SU-DHL-6 (cell line): ENCODE data around the gene SOCS1.

Experiments used
- H2AFZ ChIP-seq: fragments of 200-600 bp; sonication (generic); 2 replicates; pipeline ENCODE4 v1.6.1; 2014; ENCODE audit warnings: low read depth, mild to moderate bottlenecking, moderate library complexity, mixed read lengths, antibody characterized with exemption, low read length; ENCODE audit not compliant: severe bottlenecking
- H3F3A ChIP-seq: fragments of 200-600 bp; shearing (Covaris generic); 2 replicates; pipeline ENCODE4 v1.6.0; 2016; ENCODE audit warnings: antibody characterized with exemption, mild to moderate bottlenecking; ENCODE audit not compliant: insufficient read depth
- H3K27ac ChIP-seq: fragments of 200-600 bp; sonication (generic); 2 replicates; pipeline ENCODE4 v1.5.1; 2016; ENCODE audit warnings: low read depth, mild to moderate bottlenecking, low read length, moderate library complexity, mixed read lengths
- H3K27me3 ChIP-seq: fragments of 200-600 bp; sonication (generic), shearing (Covaris generic); 2 replicates; pipeline ENCODE4 v1.6.0; 2014; ENCODE audit warnings: mild to moderate bottlenecking, low read length
- H3K36me3 ChIP-seq: fragments of 200-600 bp; sonication (generic); 2 replicates; pipeline ENCODE4 v1.6.1; 2014; ENCODE audit warnings: mild to moderate bottlenecking, low read length, mixed read lengths
- H3K4me2 ChIP-seq: fragments of 300-600, 200-600 bp; shearing (Covaris generic), sonication (generic); 2 replicates; pipeline ENCODE4 v1.6.0; 2014; ENCODE audit warnings: low read length, low read depth, mild to moderate bottlenecking; ENCODE audit not compliant: poor library complexity, severe bottlenecking
- H3K4me3 ChIP-seq: fragments of 200-600 bp; sonication (generic); 2 replicates; pipeline ENCODE4 v1.5.1; 2014; ENCODE audit warnings: antibody characterized with exemption, low read length, mild to moderate bottlenecking, mixed read lengths; ENCODE audit not compliant: insufficient read depth, poor library complexity, severe bottlenecking
- H3K79me2 ChIP-seq: fragments of 200-600 bp; sonication (generic); 2 replicates; pipeline ENCODE4 v1.6.1; 2014; ENCODE audit warnings: mild to moderate bottlenecking, low read length, moderate library complexity; ENCODE audit not compliant: insufficient read depth
- H3K9ac ChIP-seq: fragments of 200-600 bp; sonication (generic); 2 replicates; pipeline ENCODE4 v1.7.0; 2014; ENCODE audit warnings: mild to moderate bottlenecking, low read length
- H3K9me2 ChIP-seq: fragments of 200-600 bp; sonication (generic); replicated peaks from 2 replicates; pipeline ENCODE4 v1.6.1; 2014; ENCODE audit warnings: low read length; ENCODE audit not compliant: insufficient read depth
- H3K9me3 ChIP-seq: fragments of 200-600 bp; sonication (generic); 2 replicates; pipeline ENCODE4 v1.6.1; 2014; ENCODE audit warnings: low read length, mixed read lengths; ENCODE audit not compliant: insufficient read depth
- H4K20me1 ChIP-seq: fragments of 200-600 bp; sonication (generic); 2 replicates; pipeline ENCODE4 v1.6.1; 2014; ENCODE audit warnings: low read depth, mild to moderate bottlenecking, antibody characterized with exemption, low read length, moderate library complexity, mixed read lengths
- CTCF ChIP-seq: fragments of 200-600 bp; sonication (generic); IDR thresholded peaks from one replicate; pipeline ENCODE4 v1.5.1; 2017; ENCODE audit warnings: antibody characterized with exemption, mild to moderate bottlenecking, low read length, moderate library complexity; ENCODE audit not compliant: insufficient read depth, poor library complexity, severe bottlenecking
- EZH2phosphoT487 ChIP-seq: fragments of 200-600 bp; sonication (generic), shearing (Covaris generic); conservative IDR thresholded peaks from 2 replicates; pipeline ENCODE4 v1.6.1; 2018; ENCODE audit warnings: mild to moderate bottlenecking, antibody characterized with exemption, low read length, moderate library complexity, mixed read lengths

The SOCS1 gene

DNA sequence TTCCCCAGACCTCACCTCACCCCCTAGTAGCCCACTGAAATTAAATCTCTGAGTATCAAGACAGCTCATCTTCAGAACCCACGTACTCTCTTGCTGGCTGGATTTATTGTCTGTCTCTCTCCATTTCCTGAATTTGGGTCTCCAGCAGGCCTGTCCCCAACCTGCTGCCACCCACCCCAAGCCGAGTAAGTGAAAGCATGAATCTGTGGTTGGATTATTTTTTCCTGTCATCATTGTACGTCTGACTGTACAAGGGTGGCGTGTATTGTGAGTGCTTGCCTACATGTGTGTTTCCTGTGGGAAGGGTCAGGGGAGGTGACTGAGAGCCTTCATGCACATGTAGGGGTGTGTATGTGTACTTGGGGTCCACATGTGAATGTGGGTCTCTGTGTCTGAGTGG lies 7.7 kb upstream of the SOCS1 start:
- Histone ChIP-seq H3K4me3 (no peak overlapping the region), H3K27me3 (no peaks in the 10 kb centered on the region), H3K4me2 (no peak overlapping the region), H2AFZ (no peak overlapping the region), H3K9me3 (no peaks in the 10 kb centered on the region), H3K36me3 (no peaks in the 10 kb centered on the region), H3K9me2 (no peaks in the 10 kb centered on the region), H3K27ac (no peak overlapping the region), H3K9ac (no peak overlapping the region), H3F3A (no peaks in the 10 kb centered on the region), H3K79me2 (no peaks in the 10 kb centered on the region), H4K20me1 (no peaks in the 10 kb centered on the region)
- TF ChIP-seq CTCF, result no peak
- no peak for TF ChIP-seq EZH2phosphoT487

DNA sequence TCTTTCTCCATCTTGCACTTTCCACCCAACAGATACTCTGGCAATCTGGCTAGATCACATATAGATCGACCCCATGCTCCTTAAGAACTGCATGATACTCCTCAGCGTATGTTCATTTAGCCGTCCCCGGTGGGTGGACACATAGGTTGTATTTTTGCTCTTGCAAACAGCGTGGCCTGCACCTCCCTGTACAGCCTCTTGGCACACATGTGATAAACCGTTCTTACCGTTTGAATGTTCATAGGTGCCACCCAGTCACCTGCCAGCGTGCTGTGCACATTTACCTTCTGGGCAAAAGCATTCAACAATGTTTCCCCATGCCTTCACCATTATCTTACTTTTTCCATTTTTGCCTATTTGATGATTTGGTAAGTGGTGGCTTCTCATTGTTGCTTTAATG lies 6.9 kb upstream of the SOCS1 start:
- TF ChIP-seq CTCF (no peak), EZH2phosphoT487 (no peak)
- H3K27me3 ChIP-seq, result no peaks in the 10 kb centered on the region
- H3K4me3 ChIP-seq, result no peak overlapping the region
- no peak overlapping the region for H3K27ac ChIP-seq
- H3K79me2 ChIP-seq, result no peaks in the 10 kb centered on the region
- H3F3A ChIP-seq, result no peaks in the 10 kb centered on the region
- H3K9ac ChIP-seq, result no peak overlapping the region
- H4K20me1 ChIP-seq, result no peaks in the 10 kb centered on the region
- H3K9me3 ChIP-seq, result no peaks in the 10 kb centered on the region
- no peak overlapping the region for H3K4me2 ChIP-seq
- H2AFZ ChIP-seq, result no peak overlapping the region
- no peaks in the 10 kb centered on the region for H3K9me2 ChIP-seq
- H3K36me3 ChIP-seq, result no peaks in the 10 kb centered on the region

GRCh38 chr16:11260596-11260966 lies 4.6 kb upstream of the SOCS1 start:
- TF ChIP-seq CTCF (no peak), EZH2phosphoT487 (no peak)

More at GRCh38 chr16:11260596-11260966, 4.6 kb upstream of the SOCS1 start:
- H4K20me1 ChIP-seq, result no peaks in the 10 kb centered on the region
- H3K27ac ChIP-seq, result no peak overlapping the region
- H3K4me2 ChIP-seq, result no peak overlapping the region
- H3K36me3 ChIP-seq, result no peaks in the 10 kb centered on the region
- no peaks in the 10 kb centered on the region for H3K79me2 ChIP-seq
- H3K9me2 ChIP-seq, result no peaks in the 10 kb centered on the region
- no peaks in the 10 kb centered on the region for H3F3A ChIP-seq
- H3K4me3 ChIP-seq, result no peak overlapping the region
- H2AFZ ChIP-seq, result no peak overlapping the region
- no peak overlapping the region for H3K9ac ChIP-seq
- no peaks in the 10 kb centered on the region for H3K9me3 ChIP-seq
- no peaks in the 10 kb centered on the region for H3K27me3 ChIP-seq
